B cell (primary cell): ENCODE results near the gene ERICH6.

ENCODE experiments used
- EZH2 ChIP-seq: IDR thresholded peaks from 2 replicates; pipeline ENCODE4 v1.6.1; 2012; ENCODE audit warnings: borderline replicate concordance, low read depth, mild to moderate bottlenecking, moderate library complexity, low read length; ENCODE audit not compliant: insufficient read depth, poor library complexity, severe bottlenecking
- TF ChIP-seq, protein P1 (sequence below): fragments of 200-600 bp; IDR thresholded peaks from one replicate; pipeline ENCODE4 v1.8.0; 2022; ENCODE audit warnings: antibody characterized with exemption, mild to moderate bottlenecking

DNA sequence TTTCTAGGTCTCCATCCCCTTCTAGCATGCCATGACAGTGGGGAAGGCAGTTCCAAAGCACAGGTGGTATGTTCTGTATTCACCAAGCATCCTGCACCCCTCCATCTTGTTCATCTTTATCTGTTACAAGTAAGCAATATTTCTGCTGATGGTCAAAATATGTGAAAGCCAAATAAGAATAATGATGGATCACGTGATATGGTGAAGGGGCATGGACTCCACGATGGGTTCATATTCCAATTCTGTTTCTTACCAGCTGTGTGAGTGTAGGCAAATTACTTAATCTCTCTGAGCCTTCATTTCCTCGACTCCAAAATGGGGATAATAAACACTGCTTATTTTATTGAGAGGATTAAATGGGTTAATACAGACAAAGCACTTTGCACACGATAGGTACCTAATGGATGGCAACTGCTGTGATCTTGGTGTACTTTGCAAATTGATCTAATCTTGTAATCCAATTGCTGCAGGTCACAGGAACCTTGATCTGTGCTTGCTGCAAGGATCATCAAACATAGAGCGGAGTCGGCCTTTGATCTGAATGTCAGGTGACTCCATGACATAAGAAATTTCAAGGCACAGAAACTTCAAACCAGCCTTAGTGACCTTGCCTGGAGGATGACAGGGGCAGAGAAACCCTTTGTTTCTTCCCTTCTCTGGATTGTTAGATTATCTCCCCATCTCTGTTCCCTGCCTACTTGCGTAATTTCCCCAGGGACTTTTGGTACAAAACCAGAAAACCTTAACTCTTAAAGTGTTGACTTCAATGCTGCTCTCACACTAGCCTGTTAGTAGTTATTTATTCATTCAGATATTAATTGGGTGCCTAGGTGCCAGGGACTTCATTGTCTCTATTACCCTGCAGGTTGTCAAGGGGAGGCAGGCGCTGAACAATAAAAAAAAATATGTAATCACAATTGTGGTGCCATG lies 33.4 kb upstream of the ERICH6 start:
- TF ChIP-seq, protein P1, sequence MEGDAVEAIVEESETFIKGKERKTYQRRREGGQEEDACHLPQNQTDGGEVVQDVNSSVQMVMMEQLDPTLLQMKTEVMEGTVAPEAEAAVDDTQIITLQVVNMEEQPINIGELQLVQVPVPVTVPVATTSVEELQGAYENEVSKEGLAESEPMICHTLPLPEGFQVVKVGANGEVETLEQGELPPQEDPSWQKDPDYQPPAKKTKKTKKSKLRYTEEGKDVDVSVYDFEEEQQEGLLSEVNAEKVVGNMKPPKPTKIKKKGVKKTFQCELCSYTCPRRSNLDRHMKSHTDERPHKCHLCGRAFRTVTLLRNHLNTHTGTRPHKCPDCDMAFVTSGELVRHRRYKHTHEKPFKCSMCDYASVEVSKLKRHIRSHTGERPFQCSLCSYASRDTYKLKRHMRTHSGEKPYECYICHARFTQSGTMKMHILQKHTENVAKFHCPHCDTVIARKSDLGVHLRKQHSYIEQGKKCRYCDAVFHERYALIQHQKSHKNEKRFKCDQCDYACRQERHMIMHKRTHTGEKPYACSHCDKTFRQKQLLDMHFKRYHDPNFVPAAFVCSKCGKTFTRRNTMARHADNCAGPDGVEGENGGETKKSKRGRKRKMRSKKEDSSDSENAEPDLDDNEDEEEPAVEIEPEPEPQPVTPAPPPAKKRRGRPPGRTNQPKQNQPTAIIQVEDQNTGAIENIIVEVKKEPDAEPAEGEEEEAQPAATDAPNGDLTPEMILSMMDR = no peak
- no peak for TF ChIP-seq EZH2
